HG03066 (cell line): ENCODE results near the gene MATR3.

Experiments used
- ATAC-seq: cut with Tn5 transposase; IDR thresholded peaks from one replicate; pipeline ENCODE4 v1.9.1; 2021; ENCODE audit warnings: low read depth; ENCODE audit not compliant: unreplicated experiment

Gene MATR3

DNA sequence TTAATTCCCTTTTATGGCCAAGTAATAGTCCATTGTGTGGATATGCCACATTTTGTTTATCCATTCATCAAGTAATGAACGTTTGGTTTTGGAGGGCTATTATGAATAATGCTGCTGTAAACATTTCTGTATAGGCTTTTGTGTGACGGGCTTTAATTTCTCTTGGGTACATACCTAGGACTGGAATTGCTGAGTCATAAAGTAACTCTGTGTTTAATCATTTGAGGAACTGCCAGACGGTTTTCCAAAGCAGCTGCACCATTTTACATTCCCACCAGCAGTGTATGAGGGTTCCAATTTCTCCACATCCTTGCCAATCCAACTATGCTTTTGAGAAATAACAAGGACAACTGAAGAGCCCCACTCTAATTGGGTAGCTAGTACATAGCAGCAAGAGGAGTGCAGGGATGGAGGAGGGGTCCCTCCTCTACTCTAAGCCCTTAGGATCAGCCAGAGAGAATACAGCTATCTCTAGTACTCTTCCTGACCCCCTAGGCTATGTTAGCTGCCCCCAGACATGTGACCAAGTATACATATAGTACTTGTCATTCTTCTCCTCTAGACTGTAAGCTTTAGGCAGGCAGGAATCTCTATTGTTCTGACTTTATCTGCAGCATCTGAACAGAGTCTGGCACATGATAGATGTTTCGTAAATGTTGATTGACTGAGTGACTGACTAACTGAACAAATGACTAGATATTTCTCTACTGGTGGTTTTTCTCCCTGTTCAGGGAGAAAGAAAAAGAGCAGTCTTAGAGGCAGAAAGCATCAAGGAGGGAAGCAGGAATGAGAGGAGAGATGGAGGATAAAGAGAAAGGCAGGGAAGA, 22.1 kb upstream of the MATR3 start:
- ATAC-seq, result no peak

DNA sequence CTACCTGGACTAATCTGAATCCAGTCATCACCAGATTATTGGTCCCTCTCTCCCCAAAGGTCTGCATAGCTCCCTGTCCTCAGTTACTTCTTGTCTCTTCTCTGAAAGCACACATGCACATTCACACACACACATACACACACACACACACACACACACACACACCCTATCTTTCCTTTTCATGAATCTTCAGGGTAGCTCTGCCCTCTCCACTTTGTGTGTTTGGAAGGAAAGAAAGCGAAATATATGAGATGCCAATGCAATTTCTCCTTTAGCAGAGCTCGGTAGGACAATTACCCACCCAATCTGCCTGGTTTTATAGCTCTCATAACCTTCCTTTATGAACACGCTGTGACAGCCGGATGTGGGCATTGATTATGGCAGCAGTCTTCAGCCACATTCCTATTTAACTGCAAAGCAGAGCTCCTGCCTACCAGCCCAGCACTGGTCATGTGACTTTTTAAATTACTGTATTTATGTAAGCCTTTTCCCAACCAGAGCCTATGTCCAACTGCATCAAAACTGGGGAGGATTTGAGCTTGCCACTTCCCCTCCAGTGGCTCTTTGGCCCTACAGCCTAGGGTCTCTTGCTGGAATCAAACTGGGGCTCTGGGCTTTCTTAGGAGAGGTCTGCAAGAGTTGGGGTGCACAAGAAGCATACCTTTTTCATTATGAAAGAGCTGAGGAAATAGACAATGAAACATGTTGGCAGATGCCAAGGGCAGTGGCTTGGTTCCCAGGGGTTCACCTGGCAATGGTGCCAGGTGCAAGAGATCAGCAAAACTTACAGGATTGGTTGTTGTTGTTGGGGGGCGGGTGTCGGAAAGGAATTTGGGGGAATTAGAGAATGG, 20.8 kb upstream of the MATR3 start:
- no peak for ATAC-seq

DNA sequence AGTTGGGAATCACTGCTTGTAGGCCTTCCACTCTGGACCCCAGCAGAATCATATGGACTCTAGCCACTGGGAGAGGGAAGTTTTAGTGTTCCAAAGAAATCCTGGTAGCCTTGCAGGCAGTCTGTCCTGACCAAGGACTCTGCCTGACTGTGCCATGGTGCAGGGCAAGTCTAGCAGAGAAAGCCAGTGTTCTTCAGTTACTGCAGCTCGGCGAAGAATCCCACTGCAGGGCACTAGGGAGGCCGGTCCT, 20.3 kb upstream of the MATR3 start:
- peak; percentile 11 for ATAC-seq

DNA sequence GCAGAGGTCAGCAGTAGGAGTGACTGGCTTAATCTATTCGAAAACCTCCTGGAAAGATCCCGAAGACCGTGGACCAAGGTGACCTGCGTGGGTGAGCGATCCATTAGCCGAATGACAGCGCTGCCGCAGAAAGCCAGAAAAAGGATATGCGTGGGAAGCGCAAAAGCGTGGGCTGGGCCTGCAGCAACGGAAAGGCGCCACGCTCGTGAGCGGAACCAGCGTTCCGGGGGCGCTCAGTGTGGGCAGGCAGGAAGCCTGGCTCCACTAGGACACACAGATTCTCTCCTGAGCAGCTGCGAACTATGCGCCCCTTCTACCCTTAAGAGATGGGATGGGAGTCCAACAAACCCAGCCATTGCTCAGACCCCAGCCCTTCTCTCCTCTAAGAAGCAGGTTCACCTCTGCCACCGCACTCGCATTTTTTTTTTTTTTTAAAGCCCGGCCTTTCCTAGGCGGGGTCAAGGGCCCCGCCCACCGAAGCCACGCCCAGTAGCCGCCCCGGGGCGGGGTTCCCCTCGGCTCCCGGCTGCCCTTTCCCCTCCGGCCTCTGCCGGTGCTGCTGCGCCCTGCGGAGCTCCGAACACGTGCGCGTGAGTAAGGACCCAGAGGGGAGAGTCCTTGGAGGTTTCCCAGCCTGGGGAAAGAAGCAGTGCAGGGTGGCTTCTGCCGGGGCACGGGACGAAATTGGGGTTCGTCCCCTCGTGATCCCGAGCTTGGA, 19.8 kb upstream of the MATR3 start:
- ATAC-seq, result peak; percentile 80

DNA sequence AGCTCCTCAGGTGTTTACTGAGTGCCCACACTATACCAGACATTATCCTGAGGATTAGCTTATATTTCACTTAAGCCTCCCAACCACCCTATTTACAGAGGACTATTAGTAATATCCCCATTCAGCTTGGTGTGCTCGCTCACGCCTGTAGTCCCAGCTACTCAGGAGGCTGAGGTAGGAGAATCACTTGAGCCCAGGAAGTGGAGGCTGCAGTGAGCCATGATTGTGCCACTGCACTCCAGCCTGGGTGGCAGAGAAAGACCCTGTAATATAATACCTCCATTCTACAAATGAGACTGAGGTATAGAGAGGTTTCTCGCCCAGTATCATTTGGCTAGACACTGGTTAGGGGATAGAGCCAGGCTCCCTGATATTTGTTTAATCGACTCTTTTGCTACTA, 18.0 kb upstream of the MATR3 start:
- ATAC-seq, result no peak

DNA sequence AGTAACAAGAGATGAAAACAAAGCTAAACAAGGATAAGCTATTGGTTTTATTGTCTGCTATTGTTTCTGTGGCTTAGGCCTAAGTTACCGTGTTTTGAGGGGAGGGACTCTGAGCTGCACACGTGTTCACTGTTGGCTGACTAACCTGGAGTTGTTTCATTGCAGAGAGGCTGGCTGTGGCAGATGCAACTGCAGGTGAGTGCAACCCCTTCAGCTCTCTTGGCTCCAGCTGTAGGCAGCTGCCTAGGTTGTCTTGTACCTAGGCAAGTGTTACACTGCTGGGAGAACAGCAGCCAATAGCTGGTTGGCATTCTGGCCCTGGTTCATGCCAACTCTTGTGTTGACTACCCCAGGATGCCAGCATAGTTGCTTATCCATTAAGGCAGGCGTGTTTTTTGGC, 17.6 kb upstream of the MATR3 start:
- ATAC-seq, result no peak

DNA sequence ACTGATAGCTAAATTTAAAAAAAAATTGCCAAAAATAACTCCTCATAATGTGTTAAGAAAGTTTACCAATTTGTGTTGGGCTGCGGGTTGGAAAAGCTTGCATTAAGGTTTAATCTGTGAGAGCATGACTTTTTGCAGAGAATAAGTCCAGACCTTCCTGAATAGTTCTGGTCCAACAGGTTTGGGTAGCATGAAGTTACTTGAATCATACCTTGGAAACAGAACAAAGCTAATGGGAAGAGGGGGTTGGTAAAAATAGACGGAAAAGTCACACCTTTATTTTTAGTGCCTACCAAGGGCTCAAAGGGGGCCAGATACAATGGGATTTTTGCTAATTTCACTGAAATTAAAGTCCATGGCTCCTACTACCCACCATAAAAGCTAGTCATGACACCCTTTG, 17.1 kb upstream of the MATR3 start:
- no peak for ATAC-seq

DNA sequence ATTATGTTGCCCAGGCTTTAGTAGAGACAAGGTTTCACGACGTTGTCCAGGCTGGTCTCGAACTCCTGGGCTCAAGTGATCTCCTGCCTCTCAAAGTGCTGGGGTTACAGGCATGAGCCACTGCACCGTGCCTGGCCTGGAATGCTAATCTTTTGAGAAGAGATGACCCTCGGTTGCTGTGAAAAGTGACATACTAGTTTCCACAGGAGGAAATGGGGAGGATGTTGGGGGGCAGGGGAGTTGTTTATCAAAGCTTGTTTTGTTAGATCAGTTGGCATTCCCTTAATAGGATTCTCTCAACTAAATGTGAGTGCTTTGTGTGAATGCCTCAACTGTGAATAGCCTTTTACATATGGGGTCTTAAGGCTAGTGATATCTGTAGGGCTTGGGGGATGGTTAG, 16.4 kb upstream of the MATR3 start:
- no peak for ATAC-seq

DNA sequence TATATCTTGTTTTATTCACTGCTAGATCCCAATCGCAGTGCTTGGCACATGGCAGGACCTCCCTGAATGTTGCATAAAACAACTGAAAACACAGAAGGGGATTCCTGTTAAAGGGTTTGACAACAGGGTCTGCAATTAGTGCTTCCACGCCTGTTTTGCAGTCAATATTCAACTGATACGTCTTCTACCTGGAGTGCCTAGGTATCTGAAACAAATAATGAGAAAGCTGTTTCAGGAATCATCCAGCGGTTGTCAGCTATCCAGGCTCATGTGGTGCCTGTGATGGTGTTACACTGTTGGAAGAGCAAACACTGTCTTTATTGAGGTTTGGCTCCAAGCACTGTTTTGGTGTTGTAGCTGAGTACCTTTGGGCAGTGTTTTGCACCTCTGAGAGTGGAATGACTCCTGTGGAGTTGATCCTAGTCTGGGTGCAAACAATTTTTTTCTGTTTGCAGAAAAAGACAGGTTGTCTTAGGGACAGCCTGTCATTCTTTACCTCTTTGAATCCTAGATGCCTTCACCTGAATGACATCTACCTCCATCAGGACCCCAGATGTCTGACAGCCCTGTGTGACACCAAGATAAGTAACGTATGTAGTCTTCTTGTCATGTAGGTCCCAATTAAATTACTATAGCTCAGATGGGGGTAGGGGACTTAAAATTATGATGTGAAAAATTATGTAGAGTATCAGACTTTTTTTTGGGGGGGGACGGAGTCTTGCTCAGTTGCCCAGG, 14.8 kb upstream of the MATR3 start:
- ATAC-seq, result no peak

DNA sequence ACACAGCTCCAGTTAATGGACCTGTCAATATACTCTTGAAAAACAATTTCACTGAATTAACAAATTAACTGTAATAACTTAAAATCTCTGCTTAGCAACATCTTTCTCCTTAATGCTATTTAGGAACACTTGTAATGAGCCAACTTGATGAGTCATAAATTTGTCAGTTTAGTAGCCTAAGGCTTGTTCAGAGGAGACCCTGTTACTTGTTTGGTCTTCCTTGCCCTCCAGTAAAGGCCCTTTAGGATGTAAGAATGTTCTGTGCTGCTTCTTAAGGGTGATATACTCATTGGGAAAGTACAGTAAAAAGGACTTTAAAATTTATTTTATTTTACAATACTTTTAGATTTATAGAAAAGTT, 11.4 kb upstream of the MATR3 start:
- no peak for ATAC-seq

DNA sequence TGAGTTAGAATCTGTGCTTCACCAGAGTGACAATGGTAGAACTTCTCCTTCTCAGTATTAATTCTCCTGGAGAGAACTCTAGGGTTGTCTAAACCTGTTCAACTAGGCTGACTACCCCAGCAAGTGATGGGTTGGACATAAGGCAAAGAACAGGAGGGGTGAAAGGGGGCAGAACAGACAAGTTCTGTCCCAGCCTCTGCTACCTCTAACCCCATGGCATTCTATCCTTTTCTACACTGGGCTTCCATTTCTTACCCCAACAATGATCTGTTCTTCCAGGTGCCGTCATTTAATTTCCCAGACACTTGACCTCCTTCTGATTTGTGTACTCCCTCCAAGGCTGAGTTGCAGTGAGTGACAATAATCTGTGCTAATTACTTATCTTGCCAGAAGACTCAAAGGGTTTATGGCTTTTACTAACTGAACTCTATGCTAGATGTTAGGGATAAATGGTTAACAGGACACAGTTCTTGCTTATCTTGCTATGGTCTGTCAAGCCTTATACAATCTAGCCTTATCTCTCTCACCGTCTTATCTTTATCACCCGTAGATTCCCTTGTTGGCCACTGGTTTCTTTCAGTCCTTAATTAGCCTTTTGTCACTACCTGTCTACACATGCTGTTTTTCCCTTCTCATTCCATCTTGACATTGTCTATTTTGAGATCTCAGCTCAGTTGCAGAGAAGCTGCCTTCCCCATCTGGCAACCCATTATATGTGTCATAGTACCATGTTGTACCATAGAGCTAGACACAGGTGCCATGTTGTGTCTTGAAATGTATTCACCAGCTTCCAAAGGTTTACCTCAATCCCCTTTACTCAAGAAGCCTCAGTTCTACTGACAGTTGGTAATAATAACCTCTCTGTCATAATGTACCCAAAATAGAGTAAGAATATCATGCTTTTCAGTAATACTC, 10.0 kb upstream of the MATR3 start:
- ATAC-seq, result no peak

DNA sequence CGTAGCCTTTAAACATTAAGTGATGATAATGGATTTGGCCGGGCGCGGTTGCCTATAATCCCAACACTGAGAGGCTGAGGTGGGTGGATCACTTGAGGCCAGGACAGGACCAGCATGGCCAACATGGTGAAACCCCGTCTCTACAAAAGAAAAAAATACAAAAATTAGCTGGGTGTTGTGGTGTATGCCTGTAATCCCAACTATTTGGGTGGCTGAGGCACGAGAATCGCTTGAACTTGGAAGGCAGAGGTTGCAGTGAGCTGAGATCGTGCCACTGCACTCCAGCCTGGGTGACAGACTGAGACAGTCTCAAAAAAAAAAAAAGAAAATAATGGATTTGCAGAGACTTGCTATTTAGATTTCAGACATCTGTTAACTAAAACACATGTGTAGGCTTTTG, 9.2 kb upstream of the MATR3 start:
- no peak for ATAC-seq

DNA sequence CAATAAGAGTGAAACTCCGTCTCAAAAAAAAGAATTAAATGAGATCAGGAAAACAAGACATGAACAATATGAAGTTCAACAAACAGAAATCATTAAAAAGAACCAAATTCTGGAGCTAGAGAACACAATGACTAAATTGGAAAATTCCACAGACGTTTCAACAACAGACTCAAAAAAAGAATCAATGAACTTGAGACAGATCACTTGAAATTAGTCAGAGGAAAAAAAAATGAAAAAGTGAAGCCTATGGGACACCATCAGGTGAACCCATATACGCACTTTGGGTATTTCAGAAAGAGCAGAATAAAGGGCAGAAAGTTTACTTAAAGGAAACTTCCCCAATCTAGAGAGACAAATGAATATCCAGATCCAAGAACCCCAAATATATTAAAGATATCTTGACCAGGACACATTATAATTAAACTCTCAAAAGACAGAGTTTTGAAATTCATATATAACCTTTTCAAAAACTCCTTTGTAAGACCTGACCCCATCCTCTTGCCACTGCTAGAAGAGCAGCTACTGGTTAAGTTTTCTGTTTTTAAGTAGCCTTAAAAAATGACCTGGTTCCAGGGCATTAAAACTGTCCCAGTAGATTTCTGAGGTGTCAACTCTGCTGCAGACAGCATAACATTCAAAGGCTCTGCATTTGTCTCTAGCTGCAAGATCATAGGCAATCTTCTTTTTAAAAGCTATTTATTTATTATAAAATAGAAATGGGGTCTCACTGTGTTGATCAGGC, 7.7 kb upstream of the MATR3 start:
- no peak for ATAC-seq

DNA sequence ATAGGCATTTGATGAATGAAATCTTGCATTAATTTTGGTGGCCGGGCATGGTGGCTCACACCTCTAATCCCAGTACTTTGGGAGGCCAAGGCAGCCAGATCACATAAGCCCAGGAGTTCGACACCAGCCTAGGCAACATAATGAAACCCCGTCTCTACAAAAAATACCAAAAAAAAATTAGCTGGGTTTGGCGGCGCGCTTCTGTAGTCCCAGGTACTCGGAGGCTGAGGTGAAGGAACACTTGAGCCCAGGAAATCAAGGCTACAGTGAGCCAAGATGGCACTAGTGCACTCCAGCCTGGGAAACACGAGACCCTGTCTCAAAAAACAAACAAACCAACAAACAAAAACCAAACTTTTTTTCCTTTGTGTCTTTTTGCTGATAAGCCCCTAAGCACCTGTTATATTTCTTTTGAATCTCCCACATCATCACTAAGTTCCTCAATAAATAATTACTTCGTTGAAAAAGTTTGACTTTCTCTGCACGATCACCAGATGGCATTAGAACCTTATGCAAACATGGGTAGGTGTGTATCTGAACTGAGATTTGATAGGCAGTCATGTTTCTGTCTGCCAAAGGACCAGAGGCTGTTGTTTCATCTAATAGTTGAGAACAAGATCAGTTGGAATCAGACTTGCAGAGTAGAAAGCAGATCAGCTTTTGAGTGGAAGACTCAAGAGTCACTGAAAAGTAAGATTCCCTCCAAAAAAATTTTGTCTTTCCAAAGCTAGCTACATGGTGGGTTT, 5.5 kb upstream of the MATR3 start:
- no peak for ATAC-seq

DNA sequence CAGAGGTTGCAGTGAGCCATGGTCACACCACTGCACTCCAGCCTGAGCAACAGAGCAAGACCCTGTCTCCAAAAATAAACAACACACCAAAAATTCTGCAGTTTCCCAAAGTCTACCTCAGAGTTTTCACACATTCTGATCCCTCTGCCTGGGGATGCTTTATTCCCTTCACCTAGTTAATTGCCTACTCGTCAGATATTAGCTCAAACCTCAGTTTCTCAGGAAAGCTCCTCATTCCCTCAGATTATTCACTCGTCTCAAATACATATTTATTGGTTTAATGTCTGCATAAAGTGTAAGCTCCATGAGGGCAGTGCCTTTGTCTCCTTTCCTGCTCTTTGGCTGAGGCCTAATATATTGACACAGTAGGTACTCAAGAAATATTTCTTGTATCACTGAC, 2.5 kb upstream of the MATR3 start:
- no peak for ATAC-seq

DNA sequence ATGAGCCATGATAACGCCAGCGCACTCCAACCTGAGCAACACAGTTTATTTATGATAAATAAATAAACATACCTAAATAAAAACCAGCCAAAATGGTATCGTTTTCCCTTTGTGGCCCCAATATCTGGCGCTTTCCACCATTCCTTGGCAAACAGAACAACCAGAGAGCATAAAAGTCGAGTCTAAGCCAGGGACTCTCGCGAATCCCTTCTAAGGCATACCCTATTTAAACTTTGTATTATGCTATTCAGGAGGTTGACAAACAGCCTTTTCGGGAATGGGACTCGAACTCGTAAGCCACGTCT, 386 bp upstream of the MATR3 start:
- no peak for ATAC-seq

DNA sequence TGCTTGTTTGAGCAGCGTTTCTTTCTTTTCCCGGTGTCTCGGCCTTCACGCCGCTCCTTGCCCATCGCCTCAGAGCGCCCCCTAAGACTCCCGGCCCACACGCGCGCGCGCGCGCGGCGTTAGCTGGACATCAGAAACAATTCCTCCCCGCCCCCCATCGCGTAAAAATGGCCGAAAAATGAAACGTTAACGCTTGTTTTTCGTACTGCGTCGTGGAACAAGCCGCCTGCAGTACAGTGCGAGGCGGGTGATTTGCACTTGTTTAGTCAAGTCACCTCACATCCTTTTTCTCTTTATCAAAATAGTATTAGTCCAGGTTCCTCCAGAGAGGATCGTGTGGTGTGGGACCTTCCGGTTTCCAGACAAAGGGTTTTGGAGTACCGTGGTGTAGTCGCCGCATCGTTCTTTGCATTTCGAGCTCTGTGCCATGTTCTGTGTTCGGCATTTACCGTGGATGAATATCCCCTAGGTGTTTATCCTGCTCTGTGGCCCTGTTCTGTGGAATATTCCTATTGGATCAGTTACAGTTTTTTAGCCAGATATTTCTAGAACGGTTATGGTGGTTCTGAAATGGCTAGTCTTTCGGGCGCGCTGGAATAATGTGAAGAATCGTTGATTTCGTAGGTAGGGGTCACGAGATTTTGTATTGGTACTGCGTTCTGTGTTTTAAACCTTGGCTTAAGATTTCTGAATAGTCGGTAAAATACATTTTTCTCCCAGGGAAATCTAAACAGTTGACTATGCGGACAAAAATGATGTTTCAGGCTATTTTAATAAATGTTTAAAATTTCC, 1.0 kb downstream of the MATR3 start:
- peak; percentile 36 for ATAC-seq
